Islet precursor cell (in vitro differentiated cells): ENCODE measurements around the gene GNA12.

Source experiments
- DNase-seq: peaks from one replicate; pipeline ENCODE4 v3.0.0-alpha.2; 2018

GNA12 gene

DNA sequence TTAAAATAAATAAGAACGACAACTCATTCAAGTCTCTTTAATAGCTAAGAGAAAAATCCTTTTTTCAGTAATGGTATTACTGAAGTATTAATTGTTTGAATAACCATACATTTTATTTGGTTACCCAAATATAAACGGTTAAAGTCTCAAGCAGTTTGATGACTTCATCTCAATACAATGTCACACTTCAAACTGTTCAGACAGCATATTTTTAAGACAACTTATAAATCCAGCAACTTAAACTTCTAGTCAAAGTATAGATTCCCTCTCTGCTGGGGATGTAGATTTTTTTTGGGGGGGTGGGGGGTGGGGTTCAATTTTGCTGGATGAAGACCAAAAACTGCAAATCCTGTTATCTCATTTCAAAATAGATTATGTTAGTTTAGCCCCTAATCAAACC, 42.0 kb downstream of the GNA12 start:
- no peak for DNase-seq

GRCh38 chr7:2800931-2801688, 43.0 kb downstream of the GNA12 start:
- DNase-seq, result peak; percentile 38

DNA sequence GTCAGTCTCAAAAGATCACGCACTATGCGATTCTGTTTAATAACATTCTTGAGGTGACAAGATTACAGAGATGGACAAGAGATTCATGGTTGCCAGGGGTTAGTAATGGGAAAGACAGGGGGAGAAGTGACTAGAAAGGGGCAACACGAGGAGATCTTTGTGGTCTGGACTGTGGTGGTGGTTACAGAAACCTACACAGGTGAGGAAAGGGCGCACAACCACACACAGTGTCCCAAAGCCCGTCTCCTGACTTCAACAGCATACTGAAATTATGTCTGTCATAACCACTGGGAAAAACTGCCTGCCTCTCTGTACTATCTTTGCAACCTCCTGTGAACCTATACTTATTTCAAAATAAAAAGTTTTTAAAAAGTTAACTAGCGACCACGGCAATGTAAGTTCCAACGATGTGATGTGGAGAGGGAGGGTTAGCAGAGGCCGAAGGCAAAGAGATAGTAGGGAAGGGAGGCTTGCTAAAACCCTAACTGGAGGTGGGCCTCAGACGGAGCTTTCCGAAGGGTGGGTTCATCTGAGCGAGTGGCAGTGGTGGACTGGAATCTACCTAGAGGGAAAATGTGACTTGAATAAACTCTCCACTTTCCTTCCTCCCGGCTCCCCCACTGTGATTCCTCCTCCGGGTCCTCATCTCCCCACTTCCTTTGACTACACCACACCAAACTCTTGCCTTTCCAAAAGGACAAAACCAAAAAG, 43.7 kb downstream of the GNA12 start:
- DNase-seq, result peak; percentile 24

DNA sequence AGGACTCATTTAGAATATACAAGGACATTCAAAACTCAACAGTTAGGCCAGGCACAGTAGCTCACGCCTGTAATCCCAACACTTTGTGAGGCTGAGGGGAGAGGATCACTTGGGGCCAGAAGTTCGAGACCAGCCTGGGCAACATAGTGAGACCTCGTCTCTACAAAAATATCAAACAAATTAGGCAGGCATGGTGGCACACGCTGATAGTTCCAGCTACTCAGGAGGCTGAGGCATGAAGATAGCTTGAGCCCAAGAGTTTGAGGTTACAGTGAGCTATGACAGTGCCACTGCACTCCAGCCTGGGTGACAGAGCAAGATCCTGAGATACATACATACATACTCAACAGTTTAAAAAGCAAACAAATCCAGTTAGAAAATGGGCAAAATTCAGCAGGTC, 44.9 kb downstream of the GNA12 start:
- peak; percentile 32 for DNase-seq

GRCh38 chr7:2798669-2799068, 45.4 kb downstream of the GNA12 start:
- DNase-seq, result peak; percentile 2

- peak; percentile 27 for DNase-seq
Measured at GRCh38 chr7:2796358-2797352, 47.5 kb downstream of the GNA12 start.

- peak; percentile 1 for DNase-seq
Measured at GRCh38 chr7:2795906-2796305, 48.2 kb downstream of the GNA12 start.

DNA sequence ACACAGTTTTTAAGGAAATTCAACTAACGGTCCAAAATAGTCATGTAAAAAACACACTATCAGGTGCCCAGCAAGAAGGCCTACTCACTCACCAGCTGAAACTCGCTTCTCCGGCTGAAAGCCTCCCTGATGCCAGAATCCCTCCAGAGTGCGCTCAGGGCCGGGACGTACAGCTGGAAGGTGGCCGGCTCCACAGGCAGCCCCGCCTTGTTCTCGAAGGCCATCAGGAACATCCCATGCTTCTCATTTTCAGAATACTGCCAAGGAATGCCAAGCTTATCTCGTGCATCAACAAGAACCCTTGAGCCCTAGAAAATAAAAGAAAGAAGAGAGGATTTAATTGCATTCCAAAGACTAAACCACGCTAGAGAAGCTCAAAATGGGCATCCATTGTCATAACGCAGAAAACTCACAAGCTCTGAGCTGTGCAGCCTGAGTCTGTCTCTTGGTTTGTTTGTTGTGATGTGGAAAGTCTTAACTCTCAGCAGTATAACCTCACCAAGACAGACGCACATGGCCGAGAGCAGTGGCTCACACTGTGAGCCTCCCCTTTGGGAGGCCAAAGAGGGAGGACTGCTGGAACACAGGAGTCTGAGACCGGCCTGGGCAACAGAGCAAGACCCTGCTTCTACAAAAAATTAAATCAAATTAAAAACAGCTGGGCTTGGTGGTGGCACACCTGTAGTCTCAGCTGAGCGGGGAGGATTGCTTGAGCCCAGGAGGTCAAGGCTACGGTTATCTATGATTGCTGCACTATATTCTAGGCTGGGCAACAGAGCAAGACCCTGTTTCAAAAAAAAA, 49.1 kb downstream of the GNA12 start:
- peak; percentile 43 for DNase-seq

GRCh38 chr7:2792856-2793487, 51.1 kb downstream of the GNA12 start:
- peak; percentile 50 for DNase-seq

- DNase-seq, result no peak
Measured at GRCh38 chr7:2792235-2792634, 51.9 kb downstream of the GNA12 start.

- no peak for DNase-seq
Measured at GRCh38 chr7:2791390-2791789, 52.7 kb downstream of the GNA12 start.

DNA sequence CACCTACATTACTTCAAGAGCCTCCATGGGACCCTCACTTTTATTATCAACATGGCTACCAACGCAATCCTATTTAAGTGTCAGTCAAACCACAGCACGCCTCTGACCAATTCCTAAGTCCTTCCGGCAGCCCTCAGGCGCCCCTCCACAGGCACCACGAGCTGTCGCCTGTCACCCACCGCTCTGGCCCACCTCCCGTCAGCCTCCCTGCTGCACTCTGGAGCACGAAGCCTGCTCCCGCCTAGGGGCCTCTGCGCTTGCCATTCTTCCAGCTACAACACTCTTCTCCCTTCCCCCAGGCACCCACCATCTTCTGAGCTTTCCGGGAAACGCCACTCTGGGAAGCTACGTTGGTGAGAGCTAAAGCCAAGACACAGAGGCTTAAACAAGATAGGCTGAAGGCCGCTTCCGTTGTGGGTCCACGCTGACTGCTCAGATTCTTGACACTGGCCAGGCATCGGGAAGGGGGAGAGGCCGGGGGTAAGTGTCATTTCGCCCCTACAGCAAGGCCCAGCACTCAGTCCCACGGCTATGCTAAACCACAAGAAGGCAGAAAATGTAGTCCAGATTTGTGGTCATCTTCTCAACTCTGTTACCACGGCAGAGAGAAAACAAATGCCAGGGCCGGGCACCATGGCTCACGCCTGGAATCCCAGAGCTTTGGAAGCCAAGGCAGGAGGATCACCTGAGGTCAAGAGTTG, 56.7 kb downstream of the GNA12 start:
- no peak for DNase-seq

DNA sequence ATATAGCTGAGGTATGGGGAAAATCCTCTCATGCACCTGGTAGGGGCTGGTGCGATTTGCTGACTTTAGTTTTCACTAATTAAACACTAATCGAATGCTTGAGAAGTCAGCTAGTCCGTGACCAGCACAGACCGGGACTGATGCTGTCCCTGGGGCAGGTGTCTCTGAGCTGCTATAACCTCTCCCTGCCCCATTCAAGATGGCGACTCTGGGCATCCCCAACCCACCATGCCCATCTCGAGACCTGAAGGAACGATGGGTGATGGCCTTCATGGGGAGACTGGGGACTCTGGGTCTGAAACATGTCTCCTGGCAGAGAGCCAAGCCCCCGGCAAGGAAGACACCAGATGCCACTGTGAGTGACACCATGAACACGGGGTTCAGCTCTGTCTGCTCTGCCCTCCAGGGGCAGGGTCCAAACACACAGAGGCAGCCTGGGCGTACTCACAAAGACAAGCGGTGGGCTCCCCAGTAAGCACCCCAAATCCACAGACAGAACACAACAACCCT, 57.4 kb downstream of the GNA12 start:
- no peak for DNase-seq

- DNase-seq, result no peak
Measured at GRCh38 chr7:2785071-2785500, 59.0 kb downstream of the GNA12 start.

DNA sequence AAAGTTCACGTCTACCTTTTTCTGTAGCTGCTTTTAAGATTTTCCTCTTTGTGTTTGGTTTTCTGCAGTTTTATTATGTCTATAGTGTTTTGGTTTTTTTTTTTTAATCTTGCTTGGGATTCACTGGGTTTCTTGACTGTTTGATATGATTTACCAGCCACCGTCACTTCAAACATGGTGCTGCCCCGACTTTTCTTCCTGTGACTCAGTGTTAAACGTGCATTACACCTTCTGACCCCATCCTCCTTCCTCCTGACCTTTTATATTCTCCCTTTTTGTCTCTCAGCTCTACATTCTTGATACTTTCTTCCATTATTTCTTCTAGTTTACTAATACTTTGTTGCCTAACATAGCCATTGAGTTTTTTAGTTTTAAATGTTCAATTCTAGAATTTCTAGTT, 61.5 kb downstream of the GNA12 start:
- DNase-seq, result no peak

- no peak for DNase-seq
Measured at GRCh38 chr7:2782121-2782520, 62.0 kb downstream of the GNA12 start.

GRCh38 chr7:2781636-2782035, 62.5 kb downstream of the GNA12 start:
- DNase-seq, result no peak

- no peak for DNase-seq
Measured at GRCh38 chr7:2779051-2779450, 65.1 kb downstream of the GNA12 start.

DNA sequence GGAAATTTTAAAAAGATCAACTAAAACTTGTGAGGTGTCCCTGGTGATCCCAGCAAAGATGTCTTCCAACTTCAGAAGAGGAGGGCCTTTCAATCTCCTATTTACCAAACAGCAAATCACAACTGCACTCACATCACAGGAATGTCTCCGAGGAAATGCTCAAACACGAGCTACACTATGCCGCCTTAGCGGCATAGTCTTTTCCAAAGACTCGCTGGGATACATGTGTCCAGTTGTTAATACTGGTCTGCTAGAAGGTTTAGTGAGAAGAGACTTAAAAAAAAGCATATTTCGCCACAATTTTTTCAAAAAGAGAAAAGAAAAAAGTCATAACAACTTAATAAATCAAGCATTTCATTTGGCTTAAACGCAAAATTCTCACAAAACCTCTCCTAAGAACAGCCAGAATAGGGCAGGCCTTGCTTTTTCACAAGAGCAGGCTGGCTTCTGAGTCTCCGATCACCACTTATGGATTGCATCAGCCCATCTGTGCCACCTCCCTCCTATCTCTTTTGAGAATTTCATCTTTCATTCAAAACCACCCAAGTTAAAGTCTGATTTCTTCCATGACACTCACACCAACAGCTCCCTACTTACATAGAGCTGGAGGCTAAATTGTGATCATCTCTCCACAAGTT, 66.1 kb downstream of the GNA12 start:
- no peak for DNase-seq

GRCh38 chr7:2776401-2776800, 67.7 kb downstream of the GNA12 start:
- no peak for DNase-seq
